Measurements from ENCODE around the gene RASD2. TPM values are rescaled to one million over a fixed set of nuclear protein-coding genes. Genes with fewer than 3 reads are reported as not detected.
A peak's percentile ranks its signal among the peaks of the same experiment; 100 is the strongest.

RASD2 gene
- total and polyA plus RNA-seq, 2 experiments from 2014 or later: 1.2 to 3.6 TPM

- peaks cover 9% of the 10 kb centered on the region for H3K27me3 Mint-ChIP-seq (ENCODE audit: insufficient read depth, low read depth, poor library complexity)
- TF ChIP-seq ZNF331 (CRISPR knock-in tag; IDR thresholded peaks at IDR 0.05; ENCODE audit: low read depth) (no peak), CREB1 (CRISPR knock-in tag; IDR thresholded peaks at IDR 0.05; ENCODE audit: low read depth) (no peak), ZNF114 (CRISPR knock-in tag; IDR thresholded peaks at IDR 0.05) (no peak), ETS1 (IDR thresholded peaks at IDR 0.05) (no peak), POLR2AphosphoS5 (IDR thresholded peaks at IDR 0.05; ENCODE audit: low read depth) (no peak), JUNB (IDR thresholded peaks at IDR 0.05; ENCODE audit: unreplicated experiment) (no peak), REST (IDR thresholded peaks at IDR 0.05; ENCODE audit: unreplicated experiment) (no peak)
- H3K36me3 Mint-ChIP-seq (ENCODE audit: low read depth): no peaks in the 10 kb centered on the region
- H3K9me3 Mint-ChIP-seq: no peaks in the 10 kb centered on the region
- H3K27ac Mint-ChIP-seq: peak overlapping the region; percentile 63; the same call in 1 of the 2 replicates
- Histone ChIP-seq H3K36me3 (ENCODE audit: insufficient read depth) (no peaks in the 10 kb centered on the region), H3K4me1 (ENCODE audit: insufficient read depth) (peaks cover 20% of the 10 kb centered on the region; the same call in 1 of the 2 replicates), H4K20me1 (replicated peaks; ENCODE audit: insufficient read depth) (no peaks in the 10 kb centered on the region), H3K9me2 (ENCODE audit: insufficient read depth) (0 out of 2 replicates have a peak, but pooled peaks cover 10% of the 10 kb centered on the region), H3F3A (replicated peaks; ENCODE audit: low read depth) (no peaks in the 10 kb centered on the region), H3K27me3 (ENCODE audit: insufficient read depth) (no peaks in the 10 kb centered on the region), H3K4me3 (no peak overlapping the region), H2AFZ (peak overlapping the region; percentile 54), H3K79me2 (replicated peaks; ENCODE audit: insufficient read depth) (no peaks in the 10 kb centered on the region), H3K4me2 (0 out of 2 replicates have a peak overlapping the region, but pooled peaks have one; percentile 17), H3K27ac (ENCODE audit: low read depth) (no peak overlapping the region)
- peaks cover 21% of the 10 kb centered on the region for H3K4me1 Mint-ChIP-seq
- ATAC-seq: peak; percentile 50
- no peak for DNase-seq (ENCODE audit: low spot score)
- no peak overlapping the region for H3K4me3 Mint-ChIP-seq
Observed at GRCh38 chr22:35510951-35511350, 29.7 kb upstream of the RASD2 start.

GRCh38 chr22:35514366-35514765 is 26.3 kb upstream of the RASD2 start:
- Histone ChIP-seq H3K4me2 (no peak overlapping the region), H3K27me3 (ENCODE audit: insufficient read depth) (no peaks in the 10 kb centered on the region), H3F3A (replicated peaks; ENCODE audit: low read depth) (no peaks in the 10 kb centered on the region), H3K9me2 (ENCODE audit: insufficient read depth) (0 out of 2 replicates have a peak, but pooled peaks cover 10% of the 10 kb centered on the region), H3K4me1 (ENCODE audit: insufficient read depth) (peaks cover 20% of the 10 kb centered on the region; the same call in 1 of the 2 replicates), H3K79me2 (replicated peaks; ENCODE audit: insufficient read depth) (no peaks in the 10 kb centered on the region), H3K36me3 (ENCODE audit: insufficient read depth) (no peaks in the 10 kb centered on the region), H3K27ac (ENCODE audit: low read depth) (no peak overlapping the region), H2AFZ (no peak overlapping the region; the same call in 1 of the 2 replicates), H4K20me1 (replicated peaks; ENCODE audit: insufficient read depth) (no peaks in the 10 kb centered on the region), H3K4me3 (no peak overlapping the region)
- DNase-seq (ENCODE audit: low spot score): no peak
- Mint-ChIP-seq H3K27me3 (ENCODE audit: insufficient read depth, low read depth, poor library complexity) (peaks cover 6% of the 10 kb centered on the region), H3K9me3 (no peaks in the 10 kb centered on the region; the same call in 2 of the 3 replicates), H3K4me3 (no peak overlapping the region), H3K27ac (no peak overlapping the region), H3K4me1 (peaks cover 33% of the 10 kb centered on the region), H3K36me3 (ENCODE audit: low read depth) (no peaks in the 10 kb centered on the region)
- no peak for ATAC-seq
- no peak for TF ChIP-seq ETS1 (IDR thresholded peaks at IDR 0.05)
- TF ChIP-seq NANOG (IDR thresholded peaks at IDR 0.05; ENCODE audit: borderline replicate concordance): no peak
- TF ChIP-seq CTCF (conservative IDR thresholded peaks at IDR 0.05; ENCODE audit: low read depth in 2 of 2): no peak
- no peak for TF ChIP-seq ZNF114 (CRISPR knock-in tag; IDR thresholded peaks at IDR 0.05)
- no peak for TF ChIP-seq REST (IDR thresholded peaks at IDR 0.05; ENCODE audit: unreplicated experiment)
- TF ChIP-seq JUNB (IDR thresholded peaks at IDR 0.05; ENCODE audit: unreplicated experiment): no peak
- no peak for TF ChIP-seq STAT1 (IDR thresholded peaks at IDR 0.05; ENCODE audit: unreplicated experiment)
- TF ChIP-seq POLR2AphosphoS5 (IDR thresholded peaks at IDR 0.05; ENCODE audit: low read depth): no peak
- no peak for TF ChIP-seq EZH2 (IDR thresholded peaks at IDR 0.05; ENCODE audit: low read depth, unreplicated experiment)

Data from GM23338 (cell line).